ENCODE results near the gene FUS. TPM values are rescaled to one million over a fixed set of nuclear protein-coding genes. Genes with fewer than 3 reads are reported as not detected.

Gene FUS
- total RNA-seq, 2 experiments from 2014 or later, result 104 to 953 TPM

DNA sequence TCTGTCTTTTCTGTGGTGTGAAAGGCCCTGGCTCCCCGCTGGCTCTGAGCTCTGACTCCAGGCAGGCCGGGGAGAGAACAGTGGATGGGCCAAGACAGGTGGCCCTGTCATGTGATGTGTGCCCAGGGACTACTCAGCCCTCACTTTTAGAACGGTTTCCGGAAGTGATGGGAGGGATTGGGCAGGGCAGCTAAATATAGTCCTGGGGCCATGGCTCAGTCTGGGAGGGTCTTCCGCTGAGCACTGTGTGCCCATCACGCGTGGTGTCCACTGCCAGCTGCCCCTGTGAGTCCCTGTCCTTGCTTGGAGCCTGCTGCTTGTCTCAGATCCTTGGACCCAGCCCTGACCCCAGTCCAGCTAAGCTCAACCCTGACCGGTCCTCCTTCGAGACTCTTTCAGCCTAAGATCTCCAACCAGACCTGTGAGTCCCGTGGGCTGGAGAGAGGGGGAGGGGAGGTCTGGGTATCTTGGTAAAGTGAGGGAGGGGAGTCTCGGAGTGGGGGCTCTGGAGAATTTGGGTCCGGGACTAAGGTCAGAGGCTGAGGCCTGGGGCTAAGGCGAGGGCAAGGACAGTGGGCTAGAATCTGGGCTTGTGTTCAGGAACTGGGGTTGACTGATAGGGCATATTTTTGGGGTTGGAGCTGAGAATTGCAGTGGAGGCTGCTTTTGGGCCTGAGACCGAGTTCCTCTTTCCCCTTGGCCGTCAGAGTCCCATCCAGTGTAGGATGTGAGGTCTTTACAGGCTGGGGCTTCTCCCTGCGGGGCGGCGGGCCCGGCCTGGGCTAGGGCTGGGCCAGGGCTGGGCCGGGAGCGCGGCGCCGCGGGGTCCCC lies 34.2 kb downstream of the FUS start, which contains the start of gene TRIM72:
TSS of gene TRIM72 (plus strand) at position 243 of the 831 bp plus-strand sequence. CDS start 620 bp downstream, outside the sequence.
- BruUV-seq (replicated peaks), result no TSS peak
- H3K27ac ChIP-seq (ENCODE audit: low read depth, low read length, poor library complexity, severe bottlenecking), result no peak within 1 kb of the TSS
- H3K79me2 ChIP-seq (ENCODE audit: insufficient read depth, low read depth, low read length), result no peaks in the 10 kb centered on the region
- POLR2A ChIA-PET, result interaction anchor here (0.6 to 1.3 kb wide), 4 partner anchors 8 to 680 kb away, joined by 3 to 4 read pairs (median 3); partner anchors contain the start of gene ZNF267
- CTCF ChIA-PET (ENCODE audit: unreplicated experiment), result interaction anchor here (1.0 kb wide), 1 partner anchor 12 kb away, joined by 3 read pairs; the partner anchor contains the start of gene PYCARD
- H4K20me1 ChIP-seq (ENCODE audit: insufficient read depth, low read length), result no peaks in the 10 kb centered on the region
- no peaks in the 10 kb centered on the region for H3K9me3 ChIP-seq (ENCODE audit: low read length)
- peaks cover 9% of the 10 kb centered on the region for H3K4me1 ChIP-seq (ENCODE audit: insufficient read depth, low read length, poor library complexity, severe bottlenecking)
- TF ChIP-seq EZH2phosphoT487 (IDR thresholded peaks at IDR 0.05; ENCODE audit: borderline replicate concordance, low read depth, low read length), result no peak
- H3K4me2 ChIP-seq (ENCODE audit: low read length), result peak within 1 kb of the TSS; percentile 21; the same call in 1 of the 2 replicates
- no peak within 1 kb of the TSS for H2AFZ ChIP-seq (ENCODE audit: low read length)
- no peaks in the 10 kb centered on the region for H3K36me3 ChIP-seq (ENCODE audit: insufficient read depth, low read length)
- no peak within 1 kb of the TSS for H3K4me3 ChIP-seq (ENCODE audit: low read depth, low read length, poor library complexity, severe bottlenecking)
- H3K9me2 ChIP-seq (ENCODE audit: insufficient read depth, low read length), result no peaks in the 10 kb centered on the region
- intact Hi-C loops (cut with micrococcal nuclease; ENCODE audit: unreplicated experiment), result no loop called here
- DNase-seq (ENCODE audit: low spot score), result no peak

DNA sequence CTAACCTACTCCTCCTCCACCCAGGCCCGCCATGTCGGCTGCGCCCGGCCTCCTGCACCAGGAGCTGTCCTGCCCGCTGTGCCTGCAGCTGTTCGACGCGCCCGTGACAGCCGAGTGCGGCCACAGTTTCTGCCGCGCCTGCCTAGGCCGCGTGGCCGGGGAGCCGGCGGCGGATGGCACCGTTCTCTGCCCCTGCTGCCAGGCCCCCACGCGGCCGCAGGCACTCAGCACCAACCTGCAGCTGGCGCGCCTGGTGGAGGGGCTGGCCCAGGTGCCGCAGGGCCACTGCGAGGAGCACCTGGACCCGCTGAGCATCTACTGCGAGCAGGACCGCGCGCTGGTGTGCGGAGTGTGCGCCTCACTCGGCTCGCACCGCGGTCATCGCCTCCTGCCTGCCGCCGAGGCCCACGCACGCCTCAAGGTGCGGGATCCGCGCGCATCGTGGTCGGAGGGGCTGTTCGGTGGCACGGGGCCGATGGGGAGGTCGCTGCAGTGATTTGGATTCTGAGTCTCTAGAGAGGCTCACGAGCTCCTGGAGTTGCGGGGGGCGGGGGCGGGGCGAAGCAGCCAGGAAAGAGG lies 34.9 kb downstream of the FUS start:
- Histone ChIP-seq H3K9me2 (ENCODE audit: insufficient read depth, low read length) (no peaks in the 10 kb centered on the region), H3K36me3 (ENCODE audit: insufficient read depth, low read length) (no peaks in the 10 kb centered on the region), H2AFZ (ENCODE audit: low read length) (no peak overlapping the region), H3K27ac (ENCODE audit: low read depth, low read length, poor library complexity, severe bottlenecking) (no peak overlapping the region), H4K20me1 (ENCODE audit: insufficient read depth, low read length) (no peaks in the 10 kb centered on the region), H3K79me2 (ENCODE audit: insufficient read depth, low read depth, low read length) (no peaks in the 10 kb centered on the region), H3K9me3 (ENCODE audit: low read length) (no peaks in the 10 kb centered on the region), H3K4me3 (ENCODE audit: low read depth, low read length, poor library complexity, severe bottlenecking) (no peak overlapping the region), H3K4me1 (ENCODE audit: insufficient read depth, low read length, poor library complexity, severe bottlenecking) (peaks cover 9% of the 10 kb centered on the region), H3K4me2 (ENCODE audit: low read length) (no peak overlapping the region)
- TF ChIP-seq, protein P1, sequence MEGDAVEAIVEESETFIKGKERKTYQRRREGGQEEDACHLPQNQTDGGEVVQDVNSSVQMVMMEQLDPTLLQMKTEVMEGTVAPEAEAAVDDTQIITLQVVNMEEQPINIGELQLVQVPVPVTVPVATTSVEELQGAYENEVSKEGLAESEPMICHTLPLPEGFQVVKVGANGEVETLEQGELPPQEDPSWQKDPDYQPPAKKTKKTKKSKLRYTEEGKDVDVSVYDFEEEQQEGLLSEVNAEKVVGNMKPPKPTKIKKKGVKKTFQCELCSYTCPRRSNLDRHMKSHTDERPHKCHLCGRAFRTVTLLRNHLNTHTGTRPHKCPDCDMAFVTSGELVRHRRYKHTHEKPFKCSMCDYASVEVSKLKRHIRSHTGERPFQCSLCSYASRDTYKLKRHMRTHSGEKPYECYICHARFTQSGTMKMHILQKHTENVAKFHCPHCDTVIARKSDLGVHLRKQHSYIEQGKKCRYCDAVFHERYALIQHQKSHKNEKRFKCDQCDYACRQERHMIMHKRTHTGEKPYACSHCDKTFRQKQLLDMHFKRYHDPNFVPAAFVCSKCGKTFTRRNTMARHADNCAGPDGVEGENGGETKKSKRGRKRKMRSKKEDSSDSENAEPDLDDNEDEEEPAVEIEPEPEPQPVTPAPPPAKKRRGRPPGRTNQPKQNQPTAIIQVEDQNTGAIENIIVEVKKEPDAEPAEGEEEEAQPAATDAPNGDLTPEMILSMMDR (conservative IDR thresholded peaks at IDR 0.05; ENCODE audit: low read length), result no peak
- no peak for TF ChIP-seq EZH2phosphoT487 (IDR thresholded peaks at IDR 0.05; ENCODE audit: borderline replicate concordance, low read depth, low read length)
- intact Hi-C loops (cut with micrococcal nuclease; ENCODE audit: unreplicated experiment), result no loop called here
- CTCF ChIA-PET (ENCODE audit: unreplicated experiment), result no interaction called here
- DNase-seq (ENCODE audit: low spot score), result no peak
- POLR2A ChIA-PET, result no interaction called here
- no TSS peak for BruUV-seq (replicated peaks)

DNA sequence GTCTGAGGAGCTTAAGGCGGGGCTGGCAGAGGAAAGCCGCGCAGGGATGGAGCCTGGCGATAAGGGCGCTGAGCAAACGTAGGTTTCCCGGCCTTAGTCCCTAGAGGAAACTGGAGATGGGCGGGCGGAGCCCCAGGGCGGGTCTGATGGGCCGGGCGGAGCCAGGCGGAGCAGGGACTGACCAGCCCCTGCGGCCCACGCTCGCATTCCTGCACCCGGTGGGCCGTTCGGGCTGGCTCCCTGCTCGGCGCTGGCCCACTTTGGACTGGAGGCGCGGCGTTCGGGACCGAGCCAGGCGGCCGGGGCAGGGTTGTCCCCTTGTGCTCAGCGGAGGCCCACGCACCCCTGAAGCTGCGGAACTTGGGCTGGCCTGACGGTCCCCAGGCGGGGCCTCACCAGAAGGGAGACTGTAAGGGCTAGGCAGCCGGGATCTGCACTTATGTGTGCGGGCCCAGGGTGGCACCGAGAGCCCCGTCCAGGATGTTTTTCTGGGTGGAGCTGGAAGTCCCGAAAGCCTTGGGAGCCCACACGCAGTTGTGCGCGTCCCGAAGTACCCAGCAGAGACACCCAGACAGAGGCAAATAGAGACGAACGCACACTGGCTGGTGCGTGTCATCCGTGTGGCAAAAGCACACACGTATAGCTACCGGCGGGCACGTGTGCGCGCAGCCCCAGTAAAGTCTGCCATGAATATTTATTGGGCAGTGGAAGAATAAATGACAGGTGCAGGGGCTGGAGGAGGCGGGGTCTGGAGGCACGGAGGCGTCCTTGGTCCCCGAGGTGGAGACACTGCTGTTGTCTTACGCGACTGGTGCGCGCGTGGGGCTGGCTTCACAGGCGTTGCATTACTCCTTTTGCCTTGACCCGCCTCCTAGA lies 35.6 kb downstream of the FUS start:
- H3K9me2 ChIP-seq (ENCODE audit: insufficient read depth, low read length), result no peaks in the 10 kb centered on the region
- H2AFZ ChIP-seq (ENCODE audit: low read length), result no peak overlapping the region
- no peak overlapping the region for H3K4me3 ChIP-seq (ENCODE audit: low read depth, low read length, poor library complexity, severe bottlenecking)
- H3K4me2 ChIP-seq (ENCODE audit: low read length), result no peak overlapping the region
- peaks cover 9% of the 10 kb centered on the region for H3K4me1 ChIP-seq (ENCODE audit: insufficient read depth, low read length, poor library complexity, severe bottlenecking)
- H3K27ac ChIP-seq (ENCODE audit: low read depth, low read length, poor library complexity, severe bottlenecking), result no peak overlapping the region
- no TSS peak for BruUV-seq (replicated peaks)
- no peaks in the 10 kb centered on the region for H3K9me3 ChIP-seq (ENCODE audit: low read length)
- TF ChIP-seq, protein P1 (conservative IDR thresholded peaks at IDR 0.05; ENCODE audit: low read length), result no peak
- TF ChIP-seq EZH2phosphoT487 (IDR thresholded peaks at IDR 0.05; ENCODE audit: borderline replicate concordance, low read depth, low read length), result no peak
- no peak for DNase-seq (ENCODE audit: low spot score)
- no peaks in the 10 kb centered on the region for H4K20me1 ChIP-seq (ENCODE audit: insufficient read depth, low read length)
- ChIA-PET POLR2A (no interaction called here), CTCF (ENCODE audit: unreplicated experiment) (no interaction called here)
- intact Hi-C loops (cut with micrococcal nuclease; ENCODE audit: unreplicated experiment), result no loop called here
- no peaks in the 10 kb centered on the region for H3K36me3 ChIP-seq (ENCODE audit: insufficient read depth, low read length)
- H3K79me2 ChIP-seq (ENCODE audit: insufficient read depth, low read depth, low read length), result no peaks in the 10 kb centered on the region
